ENCODE data around the gene SYNRG.
"Not testable (repeated sequence)": the region's sequence is repeated elsewhere in the genome, so short reads cannot be mapped to it uniquely, and the experiment has no call there.

Gene SYNRG, protein sequence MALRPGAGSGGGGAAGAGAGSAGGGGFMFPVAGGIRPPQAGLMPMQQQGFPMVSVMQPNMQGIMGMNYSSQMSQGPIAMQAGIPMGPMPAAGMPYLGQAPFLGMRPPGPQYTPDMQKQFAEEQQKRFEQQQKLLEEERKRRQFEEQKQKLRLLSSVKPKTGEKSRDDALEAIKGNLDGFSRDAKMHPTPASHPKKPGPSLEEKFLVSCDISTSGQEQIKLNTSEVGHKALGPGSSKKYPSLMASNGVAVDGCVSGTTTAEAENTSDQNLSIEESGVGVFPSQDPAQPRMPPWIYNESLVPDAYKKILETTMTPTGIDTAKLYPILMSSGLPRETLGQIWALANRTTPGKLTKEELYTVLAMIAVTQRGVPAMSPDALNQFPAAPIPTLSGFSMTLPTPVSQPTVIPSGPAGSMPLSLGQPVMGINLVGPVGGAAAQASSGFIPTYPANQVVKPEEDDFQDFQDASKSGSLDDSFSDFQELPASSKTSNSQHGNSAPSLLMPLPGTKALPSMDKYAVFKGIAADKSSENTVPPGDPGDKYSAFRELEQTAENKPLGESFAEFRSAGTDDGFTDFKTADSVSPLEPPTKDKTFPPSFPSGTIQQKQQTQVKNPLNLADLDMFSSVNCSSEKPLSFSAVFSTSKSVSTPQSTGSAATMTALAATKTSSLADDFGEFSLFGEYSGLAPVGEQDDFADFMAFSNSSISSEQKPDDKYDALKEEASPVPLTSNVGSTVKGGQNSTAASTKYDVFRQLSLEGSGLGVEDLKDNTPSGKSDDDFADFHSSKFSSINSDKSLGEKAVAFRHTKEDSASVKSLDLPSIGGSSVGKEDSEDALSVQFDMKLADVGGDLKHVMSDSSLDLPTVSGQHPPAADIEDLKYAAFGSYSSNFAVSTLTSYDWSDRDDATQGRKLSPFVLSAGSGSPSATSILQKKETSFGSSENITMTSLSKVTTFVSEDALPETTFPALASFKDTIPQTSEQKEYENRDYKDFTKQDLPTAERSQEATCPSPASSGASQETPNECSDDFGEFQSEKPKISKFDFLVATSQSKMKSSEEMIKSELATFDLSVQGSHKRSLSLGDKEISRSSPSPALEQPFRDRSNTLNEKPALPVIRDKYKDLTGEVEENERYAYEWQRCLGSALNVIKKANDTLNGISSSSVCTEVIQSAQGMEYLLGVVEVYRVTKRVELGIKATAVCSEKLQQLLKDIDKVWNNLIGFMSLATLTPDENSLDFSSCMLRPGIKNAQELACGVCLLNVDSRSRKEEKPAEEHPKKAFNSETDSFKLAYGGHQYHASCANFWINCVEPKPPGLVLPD (N-terminal part only)

DNA sequence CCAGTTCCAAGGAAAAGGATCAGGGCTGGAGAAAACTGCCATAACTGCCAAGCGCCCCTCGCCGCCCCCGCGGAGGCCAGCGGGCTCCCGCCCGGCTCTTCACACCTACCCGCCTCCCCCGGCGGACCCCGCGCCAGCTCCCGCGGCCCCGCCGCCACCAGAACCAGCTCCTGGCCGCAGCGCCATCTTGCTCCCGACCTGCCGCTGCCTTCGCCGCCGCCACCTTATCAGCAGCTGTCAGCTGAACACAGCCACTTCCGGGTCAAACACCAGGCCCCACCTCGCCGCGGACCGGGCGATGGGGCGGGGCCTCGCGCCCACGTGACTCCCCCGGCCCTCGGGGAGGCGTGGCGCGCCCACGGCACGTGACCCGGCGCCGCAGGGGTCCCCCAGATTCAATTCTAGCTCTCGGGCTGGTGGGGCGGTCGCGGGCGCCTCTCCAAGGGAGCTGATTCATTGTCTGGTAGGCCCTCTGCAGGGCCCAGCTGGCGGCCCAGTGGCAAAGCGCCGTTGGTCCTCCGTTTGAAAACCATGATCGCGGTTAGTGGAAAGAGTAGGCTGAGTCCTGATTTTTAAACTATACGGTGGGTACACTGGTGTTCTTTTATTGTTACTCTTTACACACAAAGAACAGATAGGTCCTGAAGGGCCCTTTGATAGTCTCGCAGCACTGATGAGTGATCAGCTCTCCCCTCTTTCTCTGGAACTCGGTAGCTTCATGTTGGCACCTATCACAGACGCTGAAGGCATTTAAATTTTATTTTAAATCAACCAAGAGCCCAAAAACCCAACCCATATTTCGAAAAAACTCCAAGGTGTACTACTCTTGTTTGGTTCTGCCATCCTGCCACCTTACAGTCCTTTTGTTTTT, at the start of gene SYNRG:
Gene SYNRG, minus strand, starts transcription at position 249 of the 871 bp plus-strand sequence. Its CDS starts 63 bp downstream, at position 186.
- peak; percentile 99 for DNase-seq (ENCODE audit: low spot score)

DNA sequence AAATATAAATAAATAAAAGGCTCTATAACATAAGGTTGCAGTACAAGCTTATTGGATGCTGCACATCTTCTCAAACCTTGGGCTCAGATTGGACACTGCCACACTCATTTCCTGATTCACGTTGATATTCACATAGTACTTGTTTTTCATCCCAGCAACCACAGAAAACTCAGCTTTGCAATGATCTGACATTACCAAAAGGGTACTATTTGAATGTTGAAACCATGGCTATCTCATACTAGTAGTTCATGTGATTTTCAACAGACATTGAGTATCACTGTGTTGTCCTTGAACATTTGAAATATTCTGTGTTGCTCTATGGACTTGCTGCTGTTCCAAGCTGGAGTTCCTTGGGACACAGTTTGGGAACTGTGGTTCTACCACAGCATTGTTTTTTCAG, 48.0 kb upstream of the SYNRG start:
- DNase-seq (ENCODE audit: low spot score): no peak

DNA sequence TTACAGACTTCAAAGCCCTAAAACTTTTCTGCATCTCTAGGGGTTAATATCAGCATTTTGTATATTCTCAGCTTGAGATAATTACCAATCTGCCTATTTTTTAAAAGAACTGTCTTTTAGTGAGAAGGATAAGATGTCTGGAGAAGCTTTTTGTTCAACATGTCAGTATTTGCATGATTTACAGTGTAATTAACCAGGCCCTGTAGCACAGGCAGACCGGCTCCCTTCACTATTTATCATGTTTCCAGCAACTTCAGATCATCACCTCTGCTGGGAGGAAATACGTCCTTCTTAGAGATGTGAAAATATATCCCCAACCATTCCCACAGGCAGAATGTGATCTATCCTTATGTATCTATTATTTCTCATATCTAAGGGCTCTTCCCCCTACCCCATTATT, 42.6 kb upstream of the SYNRG start:
- no peak for DNase-seq (ENCODE audit: low spot score)

DNA sequence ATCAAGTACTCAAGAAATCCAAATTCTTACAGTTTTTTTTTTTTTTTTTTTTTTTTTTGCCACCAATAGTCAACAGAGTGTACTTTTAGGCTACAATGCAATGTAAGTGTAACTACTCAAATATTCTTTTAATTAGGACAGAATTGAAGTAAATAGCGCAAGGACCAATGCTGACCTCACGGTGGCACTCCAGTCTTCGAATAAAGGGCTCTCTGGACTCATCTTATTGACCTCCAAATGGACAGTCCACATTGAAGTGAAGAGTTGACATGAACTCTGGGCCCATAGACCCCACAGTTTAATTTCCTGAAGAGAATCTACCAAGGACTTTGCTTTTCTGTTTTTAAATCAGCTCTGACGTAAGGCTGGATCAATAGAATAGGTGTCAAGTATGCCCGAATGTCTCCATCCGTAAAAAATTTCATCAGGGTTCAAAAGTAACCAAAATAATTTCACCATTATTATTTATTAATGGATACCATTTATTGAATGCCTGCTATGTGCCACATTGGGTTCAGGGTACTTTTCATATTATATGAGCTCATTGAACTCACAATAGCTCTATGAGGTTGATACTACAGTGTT, 41.3 kb upstream of the SYNRG start:
- no peak for DNase-seq (ENCODE audit: low spot score)

DNA sequence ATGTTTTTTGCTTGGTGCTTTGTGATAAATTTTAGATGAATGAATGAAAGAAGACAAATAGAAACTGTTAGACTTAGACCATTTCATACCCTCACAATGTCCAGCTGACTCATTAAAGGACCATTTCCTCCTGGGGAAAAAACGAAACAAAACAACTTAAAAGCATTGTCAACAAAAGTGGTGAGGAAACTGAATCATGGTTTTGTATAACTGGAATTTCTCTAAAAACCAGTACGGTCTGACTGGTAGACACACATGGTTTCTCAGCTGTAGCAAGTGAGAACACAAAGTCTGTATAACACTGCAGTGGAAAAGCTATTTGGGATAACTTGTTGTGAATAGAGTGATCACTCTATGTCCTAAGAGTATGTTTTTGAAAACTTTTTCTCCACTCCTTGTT, 39.3 kb upstream of the SYNRG start:
- no peak for DNase-seq (ENCODE audit: low spot score)

DNA sequence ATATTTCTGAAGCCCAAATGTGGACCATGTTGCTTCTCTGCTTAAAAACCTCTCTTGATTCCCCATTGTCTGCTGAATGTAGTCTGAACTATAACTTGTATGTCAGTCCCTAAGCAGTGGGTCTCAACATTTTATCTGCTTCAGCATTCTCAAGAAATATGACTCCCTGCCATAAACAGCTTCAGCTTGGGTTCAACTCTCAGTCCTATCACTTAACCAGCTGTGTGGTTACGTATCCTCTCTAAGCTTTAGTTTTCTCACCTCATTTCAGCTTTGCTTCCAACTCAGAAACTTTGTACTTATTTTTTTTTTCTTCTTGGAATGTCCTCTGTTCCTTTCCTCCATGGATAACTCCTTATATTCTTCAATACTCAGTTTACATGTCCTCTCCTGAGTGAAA, 38.6 kb upstream of the SYNRG start:
- DNase-seq (ENCODE audit: low spot score): no peak

DNA sequence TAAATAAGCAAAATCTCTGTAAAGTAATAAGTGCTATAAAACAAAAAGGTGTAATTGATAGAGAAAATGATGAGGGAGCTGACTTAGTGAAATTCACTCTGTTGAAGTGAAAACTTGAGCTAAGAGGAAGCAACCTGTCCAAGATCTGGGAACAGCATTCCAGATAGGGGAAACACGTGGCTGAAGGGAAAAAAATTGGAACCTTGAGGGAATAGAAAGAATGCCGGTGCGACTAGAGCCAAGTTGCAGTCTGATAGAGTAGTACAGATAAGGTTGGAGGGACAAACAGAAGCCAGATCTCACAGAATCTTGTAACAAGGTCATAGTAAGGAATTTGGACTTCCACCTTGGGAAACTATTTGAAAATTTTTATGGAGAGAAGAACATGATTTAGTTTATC, 34.7 kb upstream of the SYNRG start:
- DNase-seq (ENCODE audit: low spot score): no peak

DNA sequence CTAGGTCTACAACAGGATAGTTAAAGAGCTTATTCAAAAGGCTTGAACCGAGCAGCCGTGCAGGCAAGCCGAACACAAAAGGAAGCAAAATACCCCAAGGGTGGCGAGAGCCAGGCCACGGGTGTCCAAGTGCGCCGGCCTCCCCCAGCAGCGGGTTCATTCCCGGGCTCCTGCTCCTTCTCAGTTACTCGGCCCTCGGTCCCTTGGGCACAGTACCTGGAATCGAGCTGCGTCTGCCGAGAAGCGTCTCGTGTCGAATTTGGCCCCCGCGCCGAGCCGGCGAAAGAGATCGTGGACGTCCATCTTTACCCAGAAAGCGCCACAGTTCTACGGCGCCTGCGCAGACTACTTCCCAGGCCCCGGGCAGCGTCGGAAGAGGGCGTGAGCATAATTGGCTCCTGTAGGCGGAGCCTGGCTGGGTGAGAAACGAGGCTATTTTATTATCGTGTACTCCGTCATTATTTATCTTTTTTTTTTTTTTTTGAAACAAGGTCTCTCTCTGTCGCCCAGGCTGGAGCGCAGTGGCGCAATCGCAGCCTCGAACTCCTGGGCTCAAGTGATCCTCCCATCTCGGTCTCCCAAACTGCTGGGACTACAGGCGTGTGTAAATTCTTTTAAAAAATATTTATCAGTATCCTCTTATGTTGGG, 34.0 kb upstream of the SYNRG start, which contains the start of gene DDX52:
Gene DDX52, minus strand, starts transcription at position 329 of the 649 bp plus-strand sequence. Its CDS starts 26 bp downstream, at position 303.
- peak; percentile 95 for DNase-seq (ENCODE audit: low spot score)

DNA sequence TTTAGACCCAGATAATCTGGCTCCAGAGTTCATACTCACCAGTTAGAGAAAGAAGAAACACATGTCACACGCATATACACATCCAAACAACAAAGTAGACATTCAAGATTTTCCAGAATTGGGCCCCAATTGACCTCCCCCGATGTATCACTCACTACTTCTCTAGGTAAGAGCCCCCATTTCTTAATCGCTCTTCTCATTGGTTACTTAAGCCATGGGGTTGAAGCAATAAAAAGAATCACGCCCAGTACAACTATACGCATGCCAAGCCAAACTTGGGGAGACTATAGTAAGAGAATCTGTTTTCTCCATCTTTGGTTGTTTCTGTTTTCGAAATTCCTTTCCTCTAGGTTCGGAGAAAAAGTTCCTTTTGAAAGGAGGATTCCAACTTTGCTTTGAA, 33.5 kb upstream of the SYNRG start:
- no peak for DNase-seq (ENCODE audit: low spot score)

DNA sequence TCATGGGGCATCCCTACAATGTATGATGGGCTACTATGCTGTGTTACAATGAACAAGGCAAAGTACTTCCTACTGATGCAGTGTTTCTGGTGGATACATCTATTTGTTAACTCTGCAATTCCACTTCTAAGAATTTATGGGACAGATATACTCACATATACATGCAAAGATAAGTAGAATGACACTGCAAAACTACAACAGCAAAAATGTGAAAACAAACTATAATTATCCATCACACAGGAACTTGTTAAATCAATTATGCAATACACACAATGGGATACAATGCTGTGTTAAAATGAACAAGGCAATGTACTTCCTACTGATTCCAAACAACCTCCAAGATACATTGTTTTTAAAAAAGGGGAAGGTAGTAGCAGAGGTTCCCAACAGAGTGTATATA, 30.8 kb upstream of the SYNRG start:
- no peak for DNase-seq (ENCODE audit: low spot score)

DNA sequence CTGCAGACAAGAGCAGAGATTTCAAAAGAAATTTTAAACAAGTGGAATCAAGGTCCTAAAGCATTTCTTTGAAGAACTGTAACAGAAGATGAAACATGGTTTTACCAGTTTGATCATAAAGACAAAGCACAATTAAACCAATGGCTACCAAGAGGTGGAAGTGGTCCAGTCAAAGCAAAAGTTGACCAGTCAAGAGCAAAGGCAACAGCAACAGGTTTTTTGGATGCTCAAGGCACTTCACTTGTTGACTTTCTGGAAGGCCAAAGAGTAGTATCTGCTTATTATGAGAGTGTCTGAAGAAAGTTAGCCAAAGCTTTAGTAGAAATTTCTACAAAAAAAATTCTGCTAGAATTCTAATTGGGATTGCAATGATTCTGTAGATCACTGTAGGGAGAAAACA, 28.7 kb upstream of the SYNRG start:
- no peak for DNase-seq (ENCODE audit: low spot score)

DNA sequence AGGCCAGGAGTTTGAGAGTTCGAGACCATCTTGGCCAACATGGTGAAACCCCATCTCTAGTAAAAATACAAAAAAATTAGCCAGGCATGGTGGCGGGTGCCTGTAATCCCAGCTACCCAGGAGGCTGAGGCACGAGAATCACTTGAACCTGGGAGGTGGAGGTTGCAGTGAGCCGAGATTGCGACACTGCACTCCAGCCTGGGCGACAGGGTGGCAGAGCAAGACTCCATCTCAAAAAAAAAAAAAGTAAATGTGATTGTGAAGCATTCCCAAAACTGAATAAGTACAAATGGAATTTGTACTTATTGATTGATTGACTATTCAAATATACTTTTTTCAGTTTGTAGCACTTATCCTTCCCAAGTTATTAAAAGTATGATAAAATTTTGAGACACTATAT, 7.2 kb upstream of the SYNRG start:
- not testable (repeated sequence) for DNase-seq (ENCODE audit: low spot score)

DNA sequence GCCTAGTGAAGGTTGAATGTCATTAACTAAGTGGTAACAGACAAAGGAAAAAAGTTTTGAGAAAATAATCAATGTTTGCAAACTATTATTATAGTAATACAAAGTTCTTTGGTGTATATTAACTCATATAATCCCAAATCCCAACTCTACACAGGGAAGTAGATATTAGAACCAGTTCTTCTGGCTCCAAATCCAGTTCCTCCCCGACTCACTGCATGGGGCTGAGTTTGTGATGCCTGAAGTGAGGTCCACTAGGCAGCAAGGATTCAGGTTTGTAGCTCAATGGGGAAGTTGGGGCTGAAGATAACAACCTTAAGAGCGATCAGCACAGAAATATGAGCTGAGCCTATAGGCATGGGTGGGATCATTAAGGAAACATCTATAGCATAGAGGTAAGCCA, 5.6 kb upstream of the SYNRG start:
- DNase-seq (ENCODE audit: low spot score): no peak

DNA sequence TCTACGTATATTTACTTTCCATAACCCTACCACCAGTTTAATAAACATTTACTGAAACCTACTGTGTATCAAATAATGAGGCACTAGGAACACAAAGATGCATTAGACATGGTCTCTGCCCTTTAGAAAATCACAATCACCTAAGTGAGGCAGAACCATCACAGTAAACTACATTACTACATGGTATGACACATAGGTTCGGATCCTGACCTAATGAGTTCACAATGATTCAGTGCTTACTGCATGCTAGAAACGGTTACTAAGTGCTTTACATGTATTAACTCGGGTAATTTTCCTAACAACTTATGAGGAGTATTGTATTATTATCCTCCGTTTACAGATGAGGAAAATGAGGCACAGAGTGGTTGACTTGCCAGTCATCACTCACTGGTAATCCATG, 5.2 kb upstream of the SYNRG start:
- no peak for DNase-seq (ENCODE audit: low spot score)

DNA sequence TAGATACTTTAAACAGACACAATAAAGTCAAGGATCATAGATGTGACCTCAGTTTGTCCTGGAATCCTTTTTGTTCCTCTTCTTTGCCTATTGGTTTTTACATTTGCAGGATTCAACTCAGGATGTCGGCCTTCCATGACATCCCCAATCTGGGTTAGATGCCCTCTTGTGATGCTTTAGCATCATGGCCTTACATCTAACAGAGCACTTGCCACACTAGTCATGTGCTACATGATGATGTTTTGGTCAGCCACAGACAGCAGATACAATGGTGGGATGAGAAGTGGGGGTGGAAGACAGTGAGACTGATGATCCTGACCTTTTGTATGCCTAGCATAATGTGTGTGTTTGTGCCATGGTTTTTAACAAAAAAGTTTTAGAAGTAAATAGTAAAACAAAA, 1.8 kb upstream of the SYNRG start:
- DNase-seq (ENCODE audit: low spot score): no peak

DNA sequence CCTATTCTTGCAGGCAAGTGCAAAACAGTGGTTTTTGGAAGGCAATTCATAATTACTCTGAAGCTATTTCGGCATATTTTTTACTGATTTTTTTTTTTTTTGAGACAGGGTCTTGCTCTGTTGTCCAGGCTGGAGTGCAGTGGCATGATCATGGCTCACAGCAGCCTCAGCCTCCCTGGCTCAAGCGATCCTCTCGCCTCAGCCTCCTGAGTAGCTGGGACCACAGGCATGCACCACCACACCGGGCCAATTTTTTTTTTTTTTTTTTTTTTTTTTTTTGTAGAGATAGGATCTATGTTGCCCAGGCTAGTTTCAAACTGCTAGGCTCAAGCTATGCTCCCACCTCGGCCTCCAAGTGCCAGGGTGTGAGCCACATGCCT, 813 bp upstream of the SYNRG start:
- DNase-seq (ENCODE audit: low spot score): not testable (repeated sequence)

DNA sequence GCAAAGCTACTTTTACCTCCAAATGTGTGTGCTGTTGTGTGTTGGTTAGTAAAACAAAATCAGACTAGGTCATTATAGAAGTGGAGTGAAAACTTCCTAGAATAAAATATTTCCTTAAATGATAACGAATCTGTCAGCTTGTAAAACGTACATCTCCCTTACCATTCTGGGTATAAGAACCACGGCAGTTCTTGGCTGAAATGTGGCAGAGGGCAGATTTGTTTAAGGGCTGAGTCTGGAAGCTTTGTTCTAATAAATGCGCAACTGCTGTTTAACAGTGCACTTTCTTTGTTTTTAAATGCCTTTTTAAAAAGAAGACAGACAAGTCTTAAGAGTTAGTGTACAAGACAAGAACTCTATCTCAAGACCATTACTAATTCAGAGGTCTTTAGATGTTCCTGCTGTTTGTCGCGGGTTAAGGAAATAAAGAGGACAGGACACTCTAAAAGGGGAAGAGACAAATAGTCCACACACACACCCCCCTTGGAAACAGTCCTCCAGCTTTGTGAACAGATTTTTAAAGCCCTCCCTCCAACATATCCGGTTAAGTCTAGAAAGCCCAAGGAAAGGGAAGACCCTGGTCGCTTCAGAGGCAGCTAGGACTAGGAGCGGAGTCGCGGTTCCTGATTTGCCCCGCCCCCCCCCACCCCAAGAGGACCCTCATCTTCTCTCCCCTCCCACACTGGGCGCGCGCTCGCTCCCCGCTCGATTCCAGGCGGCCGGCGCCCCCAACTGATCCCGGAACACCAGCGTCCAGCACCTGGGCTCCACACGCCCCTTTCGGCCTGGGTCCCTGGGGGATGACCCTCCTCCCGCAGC, 658 bp downstream of the SYNRG start:
- peak; percentile 42 for DNase-seq (ENCODE audit: low spot score)

DNA sequence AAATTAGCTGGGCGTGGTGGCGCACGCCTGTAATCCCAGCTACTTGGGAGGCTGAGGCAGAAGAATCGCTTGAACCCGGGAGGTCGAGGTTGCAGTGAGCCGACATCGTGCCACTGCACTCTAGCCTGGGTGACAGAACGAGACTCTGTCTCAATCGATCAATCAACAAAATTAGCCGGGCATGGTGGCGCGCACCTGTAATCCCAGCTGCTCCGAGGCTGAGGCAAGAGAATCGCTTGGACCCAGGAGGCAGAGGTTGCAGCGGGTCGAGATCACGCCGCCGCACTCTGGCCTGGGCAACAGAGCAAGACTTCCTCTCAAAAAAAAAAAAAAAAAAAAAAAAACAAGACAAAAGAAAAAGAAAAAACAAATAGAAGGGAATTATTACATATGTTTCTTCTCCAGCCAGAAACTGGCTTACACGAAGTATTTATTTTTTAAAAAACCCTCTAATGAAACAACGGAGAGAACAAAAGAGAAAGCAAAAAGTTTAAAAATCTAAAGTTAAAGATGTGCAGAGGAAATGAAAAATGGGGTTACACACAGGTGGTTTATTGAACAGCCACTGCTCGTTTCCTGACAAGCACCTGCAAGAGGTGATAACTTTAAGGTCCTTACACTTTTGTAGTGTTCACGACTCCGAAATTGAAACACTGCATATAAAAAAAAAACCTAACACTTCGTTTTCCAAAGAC, 1.4 kb downstream of the SYNRG start:
- DNase-seq (ENCODE audit: low spot score): peak; percentile 46

All from germinal center (tissue), 1 donor.